WTC11 (cell line): ENCODE results near the gene BEND3. TPM values are rescaled to one million over a fixed set of nuclear protein-coding genes. Genes with fewer than 3 reads are reported as not detected.
"Not testable (repeated sequence)": the region's sequence is repeated elsewhere in the genome, so short reads cannot be mapped to it uniquely, and the experiment has no call there.

Source experiments
- ATAC-seq: fragments of 200-7000 bp; cut with Tn5 transposase; 2 replicates; pipeline ENCODE4 v1.10.0; 2021; ENCODE audit warnings: mild to moderate bottlenecking, moderate library complexity
- CTCF ChIA-PET: fragments of 300-600 bp; sonication (Branson Sonifier 250); formaldehyde crosslinking; loops from one replicate; lab custom pipeline; 2021; ENCODE audit warnings: antibody characterized with exemption; lab: Charles Lee
- POLR2A ChIA-PET: fragments of 350-600 bp; sonication (Branson Sonifier 250); formaldehyde crosslinking; loops from one replicate; lab custom pipeline; 2021; ENCODE audit warnings: antibody characterized with exemption; lab: Charles Lee
- DNase-seq: peaks from one replicate; pipeline ENCODE4 v3.0.0; 2021; ENCODE audit warnings: low spot score
- H3K27ac Mint-ChIP-seq: 2 replicates; pipeline ENCODE4 v1.8.0; 2021; ENCODE audit warnings: mixed read lengths
- H3K27me3 Mint-ChIP-seq: 2 replicates; pipeline ENCODE4 v1.8.0; 2021; ENCODE audit warnings: low read depth, mild to moderate bottlenecking, moderate library complexity, mixed read lengths
- H3K36me3 Mint-ChIP-seq: 2 replicates; pipeline ENCODE4 v1.8.0; 2021; ENCODE audit warnings: mixed read lengths
- H3K4me1 Mint-ChIP-seq: 2 replicates; pipeline ENCODE4 v1.8.0; 2022; ENCODE audit warnings: mixed read lengths
- H3K4me3 Mint-ChIP-seq: 2 replicates; pipeline ENCODE4 v1.8.0; 2021; ENCODE audit warnings: mild to moderate bottlenecking, moderate library complexity, mixed read lengths
- H3K9me3 Mint-ChIP-seq: 2 replicates; pipeline ENCODE4 v1.8.0; 2021; ENCODE audit warnings: mixed read lengths
- ATF3 ChIP-seq: sonication (generic); formaldehyde crosslinking; conservative IDR thresholded peaks from 2 replicates; pipeline ENCODE4 v1.8.1; 2022; ENCODE audit warnings: mild to moderate bottlenecking, missing genetic modification reagents
- CDX4 ChIP-seq: fragments of 250-450 bp; sonication (Bioruptor Pico); IDR thresholded peaks from 2 replicates; pipeline ENCODE4 v1.9.0; 2021; ENCODE audit warnings: moderate library complexity, mild to moderate bottlenecking, inconsistent platforms, borderline replicate concordance
- CREB1 ChIP-seq: sonication (generic); formaldehyde crosslinking; IDR thresholded peaks from 2 replicates; pipeline ENCODE4 v1.8.0; 2023; ENCODE audit warnings: mild to moderate bottlenecking, missing genetic modification reagents
- E2F1 ChIP-seq: sonication (generic); formaldehyde crosslinking; IDR thresholded peaks from 2 replicates; pipeline ENCODE4 v1.8.0; 2022; ENCODE audit warnings: mild to moderate bottlenecking, missing genetic modification reagents
- ESRRA ChIP-seq: sonication (generic); formaldehyde crosslinking; IDR thresholded peaks from 2 replicates; pipeline ENCODE4 v1.8.1; 2022; ENCODE audit warnings: mild to moderate bottlenecking, missing genetic modification reagents, borderline replicate concordance
- FOXJ3 ChIP-seq: sonication (generic); formaldehyde crosslinking; IDR thresholded peaks from 2 replicates; pipeline ENCODE4 v1.9.0; 2021; ENCODE audit warnings: missing genetic modification reagents, mild to moderate bottlenecking, borderline replicate concordance
- FOXK1 ChIP-seq: sonication (generic); formaldehyde crosslinking; IDR thresholded peaks from 2 replicates; pipeline ENCODE4 v1.8.0; 2022; ENCODE audit warnings: mild to moderate bottlenecking, moderate library complexity, missing genetic modification reagents
- FOXP1 ChIP-seq: sonication (generic); formaldehyde crosslinking; IDR thresholded peaks from 2 replicates; pipeline ENCODE4 v1.8.0; 2022; ENCODE audit warnings: missing genetic modification reagents, mild to moderate bottlenecking, moderate library complexity, borderline replicate concordance
- GABPB1 ChIP-seq: sonication (generic); formaldehyde crosslinking; IDR thresholded peaks from 2 replicates; pipeline ENCODE4 v1.8.1; 2023; ENCODE audit warnings: mild to moderate bottlenecking, missing genetic modification reagents
- HMGA2 ChIP-seq: fragments of 250-450 bp; sonication (Bioruptor Pico); IDR thresholded peaks from 2 replicates; pipeline ENCODE4 v1.4.0; 2021; ENCODE audit warnings: mild to moderate bottlenecking, moderate library complexity
- HMGXB4 ChIP-seq: sonication (generic); formaldehyde crosslinking; IDR thresholded peaks from 2 replicates; pipeline ENCODE4 v1.8.1; 2023; ENCODE audit warnings: mild to moderate bottlenecking, moderate library complexity, missing genetic modification reagents
- IRF1 ChIP-seq: sonication (generic); formaldehyde crosslinking; IDR thresholded peaks from 2 replicates; pipeline ENCODE4 v1.8.0; 2023; ENCODE audit warnings: missing genetic modification reagents
- JAZF1 ChIP-seq: fragments of 250-450 bp; sonication (Bioruptor Pico); IDR thresholded peaks from 2 replicates; pipeline ENCODE4 v1.9.0; 2021; ENCODE audit warnings: moderate library complexity, mild to moderate bottlenecking, inconsistent platforms
- KAT7 ChIP-seq: sonication (generic); formaldehyde crosslinking; IDR thresholded peaks from 2 replicates; pipeline ENCODE4 v1.8.1; 2023; ENCODE audit warnings: missing genetic modification reagents, mild to moderate bottlenecking, borderline replicate concordance
- NR3C1 ChIP-seq: sonication (generic); formaldehyde crosslinking; conservative IDR thresholded peaks from 2 replicates; pipeline ENCODE4 v1.8.1; 2023; ENCODE audit warnings: low read depth, mild to moderate bottlenecking, missing genetic modification reagents
- OVOL2 ChIP-seq: fragments of 250-450 bp; sonication (Bioruptor Pico); IDR thresholded peaks from 2 replicates; pipeline ENCODE4 v1.9.0; 2021; ENCODE audit warnings: mild to moderate bottlenecking, borderline replicate concordance
- PREB ChIP-seq: sonication (generic); formaldehyde crosslinking; IDR thresholded peaks from 2 replicates; pipeline ENCODE4 v1.8.1; 2022; ENCODE audit warnings: mild to moderate bottlenecking, missing genetic modification reagents, moderate library complexity, borderline replicate concordance
- STAT6 ChIP-seq: sonication (generic); formaldehyde crosslinking; conservative IDR thresholded peaks from 2 replicates; pipeline ENCODE4 v1.8.1; 2023; ENCODE audit warnings: mild to moderate bottlenecking, low read depth, missing genetic modification reagents, moderate library complexity
- TCF7 ChIP-seq: sonication (generic); formaldehyde crosslinking; IDR thresholded peaks from 2 replicates; pipeline ENCODE4 v1.8.0; 2022; ENCODE audit warnings: mild to moderate bottlenecking, low read depth, missing genetic modification reagents, moderate library complexity
- TEAD4 ChIP-seq: sonication (generic); formaldehyde crosslinking; IDR thresholded peaks from 2 replicates; pipeline ENCODE4 v1.8.0; 2022; ENCODE audit warnings: mild to moderate bottlenecking, missing genetic modification reagents
- ZMAT4 ChIP-seq: fragments of 250-450 bp; sonication (Bioruptor Pico); IDR thresholded peaks from 2 replicates; pipeline ENCODE4 v1.9.0; 2021; ENCODE audit warnings: mild to moderate bottlenecking
- ZNF138 ChIP-seq: sonication (generic); formaldehyde crosslinking; conservative IDR thresholded peaks from 2 replicates; pipeline ENCODE4 v1.8.1; 2022; ENCODE audit warnings: mild to moderate bottlenecking, moderate library complexity, missing genetic modification reagents
- total RNA-seq: library from RNA; stranded (reverse); gene quantifications from 3 replicates; pipeline ENCODE4 v1.2.3, GENCODE V29; 2021

The BEND3 gene
- total RNA-seq, 1 experiment from 2014 or later, result 25.4 TPM

GRCh38 chr6:107118976-107119375 lies 3.7 kb upstream of the BEND3 start:
- no peak for DNase-seq
- ATAC-seq, result no peak
- H3K4me1 Mint-ChIP-seq, result peaks cover 47% of the 10 kb centered on the region
- CTCF ChIA-PET, result interaction anchor here (0.6 to 1.3 kb wide), 8 partner anchors 12 to 569 kb away, joined by 3 to 6 read pairs (median 3); no protein-coding TSS in a partner anchor
- H3K4me3 Mint-ChIP-seq, result 0 out of 2 replicates have a peak overlapping the region, but pooled peaks have one; percentile 6
- peak overlapping the region; percentile 93 for H3K27ac Mint-ChIP-seq
- no peaks in the 10 kb centered on the region for H3K9me3 Mint-ChIP-seq
- no peaks in the 10 kb centered on the region for H3K27me3 Mint-ChIP-seq
- H3K36me3 Mint-ChIP-seq, result no peaks in the 10 kb centered on the region
- TF ChIP-seq HMGA2 (no peak), GABPB1 (no peak), E2F1 (CRISPR knock-in tag) (no peak), IRF1 (CRISPR knock-in tag) (no peak), ZMAT4 (CRISPR knock-in tag) (no peak), FOXK1 (CRISPR knock-in tag) (no peak), CREB1 (CRISPR knock-in tag) (no peak), TCF7 (CRISPR knock-in tag) (no peak), CDX4 (CRISPR knock-in tag) (no peak), ZNF138 (CRISPR knock-in tag) (no peak), KAT7 (CRISPR knock-in tag) (no peak), STAT6 (CRISPR knock-in tag) (no peak)
- TF ChIP-seq, all 79 proteins: peak for 0
- POLR2A ChIA-PET, result interaction anchor here (0.5 kb wide), 1 partner anchor 22 kb away, joined by 4 read pairs; no protein-coding TSS in a partner anchor

GRCh38 chr6:107118540-107118939 lies 3.2 kb upstream of the BEND3 start:
- H3K9me3 Mint-ChIP-seq, DNase-seq, H3K4me3 Mint-ChIP-seq, H3K36me3 Mint-ChIP-seq, H3K27me3 Mint-ChIP-seq, ATAC-seq: not testable (repeated sequence)
- CTCF ChIA-PET, result interaction anchor here (0.6 to 1.3 kb wide), 9 partner anchors 12 to 569 kb away, joined by 3 to 6 read pairs (median 3); no protein-coding TSS in a partner anchor
- Mint-ChIP-seq H3K27ac (peak overlapping the region; percentile 93), H3K4me1 (peaks cover 49% of the 10 kb centered on the region)
- POLR2A ChIA-PET, result interaction anchor here (0.5 to 0.7 kb wide), 2 partner anchors 12 to 21 kb away, joined by 4 read pairs; no protein-coding TSS in a partner anchor

GRCh38 chr6:107116931-107117330 lies 1.6 kb upstream of the BEND3 start:
- no peaks in the 10 kb centered on the region for H3K9me3 Mint-ChIP-seq
- DNase-seq, result no peak
- CTCF ChIA-PET, result interaction anchor here (1.0 to 2.2 kb wide), 3 partner anchors 8 to 89 kb away, joined by 3 to 12 read pairs (median 4); partner anchors contain the start of gene MTRES1
- POLR2A ChIA-PET, result interaction anchor here (1.2 to 1.9 kb wide), 2 partner anchors 11 to 604 kb away, joined by 3 to 11 read pairs; no protein-coding TSS in a partner anchor
- peak overlapping the region; percentile 72 for H3K4me3 Mint-ChIP-seq
- peaks cover 57% of the 10 kb centered on the region for H3K4me1 Mint-ChIP-seq
- H3K36me3 Mint-ChIP-seq, result peaks cover 5% of the 10 kb centered on the region; the same call in 1 of the 2 replicates
- no peak for ATAC-seq
- no peaks in the 10 kb centered on the region for H3K27me3 Mint-ChIP-seq
- H3K27ac Mint-ChIP-seq, result peak overlapping the region; percentile 96
- no peak for TF ChIP-seq TEAD4 (CRISPR knock-in tag)
- no peak for TF ChIP-seq FOXJ3 (CRISPR knock-in tag)
- no peak for TF ChIP-seq PREB (CRISPR knock-in tag)
- TF ChIP-seq HMGXB4 (CRISPR knock-in tag), result no peak
- TF ChIP-seq CREB1 (CRISPR knock-in tag), result no peak
- no peak for TF ChIP-seq JAZF1 (CRISPR knock-in tag)
- TF ChIP-seq HMGA2, result no peak
- no peak for TF ChIP-seq NR3C1 (CRISPR knock-in tag)
- TF ChIP-seq ATF3 (CRISPR knock-in tag), result no peak
- no peak for TF ChIP-seq FOXP1 (CRISPR knock-in tag)
- TF ChIP-seq FOXK1 (CRISPR knock-in tag), result no peak
- TF ChIP-seq OVOL2 (CRISPR knock-in tag), result no peak
- TF ChIP-seq ESRRA (CRISPR knock-in tag), result no peak
